SK-N-SH treated with all-trans-retinoic acid at 6 μM for 48 hours (cell line): Measurements from ENCODE around the gene PLA2G4B.

Experiments used
- ATAC-seq: fragments of 200-7000 bp; cut with Tn5 transposase; 3 replicates; pipeline ENCODE4 v1.9.1; 2020; ENCODE audit warnings: mild to moderate bottlenecking, moderate library complexity
- BACH2 ChIP-seq: fragments of 250-450 bp; sonication (Bioruptor Pico); IDR thresholded peaks from 2 replicates; pipeline ENCODE4 v1.9.0; 2021; ENCODE audit warnings: mild to moderate bottlenecking, borderline replicate concordance
- CREB5 ChIP-seq: fragments of 250-450 bp; sonication (Bioruptor Pico); IDR thresholded peaks from 2 replicates; pipeline ENCODE4 v1.5.1; 2020; ENCODE audit warnings: low read depth, mild to moderate bottlenecking, moderate library complexity
- CSDC2 ChIP-seq: fragments of 250-450 bp; sonication (Bioruptor Pico); IDR thresholded peaks from 2 replicates; pipeline ENCODE4 v1.5.0; 2020; ENCODE audit warnings: mild to moderate bottlenecking, moderate library complexity
- ESRRG ChIP-seq: fragments of 250-450 bp; sonication (Bioruptor Pico); IDR thresholded peaks from 2 replicates; pipeline ENCODE4 v1.6.1; 2021; ENCODE audit warnings: mild to moderate bottlenecking
- GLIS3 ChIP-seq: fragments of 250-450 bp; sonication (Bioruptor Pico); IDR thresholded peaks from 2 replicates; pipeline ENCODE4 v1.5.0; 2020; ENCODE audit warnings: mild to moderate bottlenecking, moderate library complexity
- ISL1 ChIP-seq: fragments of 250-450 bp; sonication (Bioruptor Pico); IDR thresholded peaks from 2 replicates; pipeline ENCODE4 v2.1.2; 2022; ENCODE audit warnings: mild to moderate bottlenecking, moderate library complexity
- PATZ1 ChIP-seq: fragments of 250-450 bp; sonication (Bioruptor Pico); IDR thresholded peaks from 2 replicates; pipeline ENCODE4 v1.8.0; 2020; ENCODE audit warnings: mild to moderate bottlenecking, moderate library complexity, borderline replicate concordance
- POU6F1 ChIP-seq: fragments of 250-450 bp; sonication (Bioruptor Pico); IDR thresholded peaks from 2 replicates; pipeline ENCODE4 v1.8.0; 2021; ENCODE audit warnings: low read depth, mild to moderate bottlenecking, moderate library complexity, borderline replicate concordance
- PPARA ChIP-seq: fragments of 250-450 bp; sonication (Bioruptor Pico); IDR thresholded peaks from 2 replicates; pipeline ENCODE4 v1.5.0; 2020; ENCODE audit warnings: mild to moderate bottlenecking, borderline replicate concordance
- RARB ChIP-seq: fragments of 250-450 bp; sonication (Bioruptor Pico); IDR thresholded peaks from 2 replicates; pipeline ENCODE4 v1.8.0; 2021; ENCODE audit warnings: mild to moderate bottlenecking, moderate library complexity
- SNAI2 ChIP-seq: fragments of 250-450 bp; sonication (Bioruptor Pico); IDR thresholded peaks from 2 replicates; pipeline ENCODE4 v1.5.0; 2020; ENCODE audit warnings: mild to moderate bottlenecking, moderate library complexity
- TCF4 ChIP-seq: fragments of 250-450 bp; sonication (Bioruptor Pico); IDR thresholded peaks from 2 replicates; pipeline ENCODE4 v1.8.0; 2021; ENCODE audit warnings: mild to moderate bottlenecking, moderate library complexity, borderline replicate concordance
- TOX ChIP-seq: fragments of 250-450 bp; sonication (Bioruptor Pico); IDR thresholded peaks from 2 replicates; pipeline ENCODE4 v1.8.0; 2021; ENCODE audit warnings: mild to moderate bottlenecking, moderate library complexity, borderline replicate concordance
- ZC3H10 ChIP-seq: fragments of 250-450 bp; sonication (Bioruptor Pico); IDR thresholded peaks from 2 replicates; pipeline ENCODE4 v1.5.1; 2021; ENCODE audit warnings: mild to moderate bottlenecking, moderate library complexity
- ZFP3 ChIP-seq: fragments of 250-450 bp; sonication (Bioruptor Pico); IDR thresholded peaks from 2 replicates; pipeline ENCODE4 v1.5.0; 2020; ENCODE audit warnings: mild to moderate bottlenecking, moderate library complexity
- ZFP30 ChIP-seq: fragments of 450-650 bp; formaldehyde crosslinking; IDR thresholded peaks from 2 replicates; pipeline ENCODE4 v1.5.0; 2022; ENCODE audit warnings: mild to moderate bottlenecking, moderate library complexity
- ZNF565 ChIP-seq: fragments of 450-650 bp; formaldehyde crosslinking; conservative IDR thresholded peaks from 2 replicates; pipeline ENCODE4 v1.5.0; 2020; ENCODE audit warnings: low read depth, mild to moderate bottlenecking, moderate library complexity
- ZNF70 ChIP-seq: fragments of 450-650 bp; formaldehyde crosslinking; IDR thresholded peaks from 2 replicates; pipeline ENCODE4 v1.5.0; 2020; ENCODE audit warnings: mild to moderate bottlenecking, moderate library complexity
- TF ChIP-seq, protein P1 (sequence below): fragments of 250-450 bp; sonication (Bioruptor Pico); IDR thresholded peaks from 2 replicates; pipeline ENCODE4 v1.5.1; 2021; ENCODE audit warnings: mild to moderate bottlenecking, moderate library complexity
- TF ChIP-seq, protein P2 (sequence below): fragments of 250-450 bp; sonication (Bioruptor Pico); IDR thresholded peaks from 2 replicates; pipeline ENCODE4 v1.5.0; 2020; ENCODE audit warnings: mild to moderate bottlenecking, moderate library complexity

Gene PLA2G4B

DNA sequence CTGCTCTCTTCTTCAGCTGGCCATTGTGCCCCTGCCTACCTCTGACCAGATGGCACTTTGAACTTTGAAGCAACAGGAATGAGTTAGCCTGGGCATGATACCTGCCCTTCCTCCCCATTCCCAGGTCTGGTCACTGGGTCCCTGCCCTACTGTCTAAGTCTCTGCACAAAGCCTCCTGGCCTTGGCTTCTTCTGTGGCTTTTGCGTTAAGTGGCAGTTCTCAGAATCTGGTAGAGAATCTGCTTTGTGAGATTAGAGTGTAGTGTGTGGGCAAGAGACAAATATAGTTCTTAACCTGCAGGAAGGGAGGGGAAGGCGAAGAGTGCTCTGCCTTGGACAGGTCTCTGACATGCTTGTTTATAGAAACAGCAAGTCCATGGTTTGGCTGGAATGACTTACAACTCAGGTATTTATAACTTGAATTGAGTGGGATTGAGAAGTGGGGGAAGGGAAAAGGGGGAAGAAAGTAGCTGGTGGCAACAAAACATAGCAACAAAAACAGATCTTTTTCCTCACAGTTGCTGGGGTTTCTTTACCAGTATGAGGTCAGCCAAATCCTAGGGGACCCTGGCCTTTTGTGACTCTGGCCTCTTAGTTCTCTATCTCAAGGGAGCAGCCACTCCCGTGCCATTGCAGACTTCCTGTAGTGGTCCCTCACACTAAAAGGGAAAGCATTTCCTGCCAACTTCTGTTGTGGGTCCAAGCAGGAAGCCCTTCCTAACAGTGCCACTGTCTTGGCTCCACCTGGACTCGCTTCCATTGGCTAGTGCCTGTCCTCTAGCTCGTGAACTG is 47.7 kb upstream of the PLA2G4B start (continued):
- TF ChIP-seq ZNF565 (CRISPR knock-in tag), result no peak

DNA sequence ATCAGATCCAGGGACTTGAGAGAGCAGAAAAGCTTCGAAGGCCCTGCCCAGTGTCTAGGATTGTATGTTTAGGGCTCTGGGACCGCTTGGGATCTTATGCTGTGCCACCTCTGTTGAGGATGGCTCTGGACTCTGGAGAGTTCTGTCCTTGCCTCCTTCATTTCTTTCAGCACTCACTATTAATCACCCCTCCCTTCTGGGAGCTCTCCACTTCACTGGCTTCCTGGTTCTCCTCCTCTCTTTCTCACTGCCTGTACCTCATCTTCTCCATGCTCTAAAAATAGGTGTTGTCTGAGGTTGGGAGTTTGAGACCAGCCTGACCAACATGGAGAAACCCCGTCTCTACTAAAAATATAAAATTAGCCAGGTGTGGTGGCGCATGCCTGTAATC is 47.1 kb upstream of the PLA2G4B start:
- TF ChIP-seq ZFP3 (CRISPR knock-in tag) (no peak), POU6F1 (CRISPR knock-in tag) (no peak), GLIS3 (CRISPR knock-in tag) (no peak), TOX (CRISPR knock-in tag) (no peak), SNAI2 (CRISPR knock-in tag) (no peak), PPARA (CRISPR knock-in tag) (no peak), ISL1 (CRISPR knock-in tag) (no peak), ESRRG (CRISPR knock-in tag) (no peak), RARB (CRISPR knock-in tag) (no peak), PATZ1 (CRISPR knock-in tag) (no peak), ZFP30 (CRISPR knock-in tag) (no peak), ZC3H10 (CRISPR knock-in tag) (no peak), BACH2 (CRISPR knock-in tag) (no peak), ZNF70 (CRISPR knock-in tag) (no peak), TCF4 (no peak)
- TF ChIP-seq, protein P1, sequence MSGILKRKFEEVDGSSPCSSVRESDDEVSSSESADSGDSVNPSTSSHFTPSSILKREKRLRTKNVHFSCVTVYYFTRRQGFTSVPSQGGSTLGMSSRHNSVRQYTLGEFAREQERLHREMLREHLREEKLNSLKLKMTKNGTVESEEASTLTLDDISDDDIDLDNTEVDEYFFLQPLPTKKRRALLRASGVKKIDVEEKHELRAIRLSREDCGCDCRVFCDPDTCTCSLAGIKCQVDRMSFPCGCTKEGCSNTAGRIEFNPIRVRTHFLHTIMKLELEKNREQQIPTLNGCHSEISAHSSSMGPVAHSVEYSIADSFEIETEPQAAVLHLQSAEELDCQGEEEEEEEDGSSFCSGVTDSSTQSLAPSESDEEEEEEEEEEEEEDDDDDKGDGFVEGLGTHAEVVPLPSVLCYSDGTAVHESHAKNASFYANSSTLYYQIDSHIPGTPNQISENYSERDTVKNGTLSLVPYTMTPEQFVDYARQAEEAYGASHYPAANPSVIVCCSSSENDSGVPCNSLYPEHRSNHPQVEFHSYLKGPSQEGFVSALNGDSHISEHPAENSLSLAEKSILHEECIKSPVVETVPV, result no peak
- ATAC-seq, result no peak; the same call in 2 of the 3 replicates

GRCh38 chr15:41792000-41792637 is 46.5 kb upstream of the PLA2G4B start:
- no peak for TF ChIP-seq CSDC2 (CRISPR knock-in tag)
- TF ChIP-seq, protein P2, sequence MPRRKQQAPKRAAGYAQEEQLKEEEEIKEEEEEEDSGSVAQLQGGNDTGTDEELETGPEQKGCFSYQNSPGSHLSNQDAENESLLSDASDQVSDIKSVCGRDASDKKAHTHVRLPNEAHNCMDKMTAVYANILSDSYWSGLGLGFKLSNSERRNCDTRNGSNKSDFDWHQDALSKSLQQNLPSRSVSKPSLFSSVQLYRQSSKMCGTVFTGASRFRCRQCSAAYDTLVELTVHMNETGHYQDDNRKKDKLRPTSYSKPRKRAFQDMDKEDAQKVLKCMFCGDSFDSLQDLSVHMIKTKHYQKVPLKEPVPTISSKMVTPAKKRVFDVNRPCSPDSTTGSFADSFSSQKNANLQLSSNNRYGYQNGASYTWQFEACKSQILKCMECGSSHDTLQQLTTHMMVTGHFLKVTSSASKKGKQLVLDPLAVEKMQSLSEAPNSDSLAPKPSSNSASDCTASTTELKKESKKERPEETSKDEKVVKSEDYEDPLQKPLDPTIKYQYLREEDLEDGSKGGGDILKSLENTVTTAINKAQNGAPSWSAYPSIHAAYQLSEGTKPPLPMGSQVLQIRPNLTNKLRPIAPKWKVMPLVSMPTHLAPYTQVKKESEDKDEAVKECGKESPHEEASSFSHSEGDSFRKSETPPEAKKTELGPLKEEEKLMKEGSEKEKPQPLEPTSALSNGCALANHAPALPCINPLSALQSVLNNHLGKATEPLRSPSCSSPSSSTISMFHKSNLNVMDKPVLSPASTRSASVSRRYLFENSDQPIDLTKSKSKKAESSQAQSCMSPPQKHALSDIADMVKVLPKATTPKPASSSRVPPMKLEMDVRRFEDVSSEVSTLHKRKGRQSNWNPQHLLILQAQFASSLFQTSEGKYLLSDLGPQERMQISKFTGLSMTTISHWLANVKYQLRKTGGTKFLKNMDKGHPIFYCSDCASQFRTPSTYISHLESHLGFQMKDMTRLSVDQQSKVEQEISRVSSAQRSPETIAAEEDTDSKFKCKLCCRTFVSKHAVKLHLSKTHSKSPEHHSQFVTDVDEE, result no peak
- TF ChIP-seq RARB (CRISPR knock-in tag), result no peak
- TF ChIP-seq CREB5 (CRISPR knock-in tag), result no peak
- TF ChIP-seq ISL1 (CRISPR knock-in tag), result no peak
- TF ChIP-seq ZNF565 (CRISPR knock-in tag), result no peak
- TF ChIP-seq ZFP30 (CRISPR knock-in tag), result no peak
- no peak for TF ChIP-seq GLIS3 (CRISPR knock-in tag)
- TF ChIP-seq BACH2 (CRISPR knock-in tag), result no peak
- ATAC-seq, result no peak
